Activated CD8-positive, alpha-beta T cell treated with anti-CD3 and anti-CD28 coated beads for 36 hours (primary cell): ENCODE results near the gene CTDP1. TPM values are rescaled to one million over a fixed set of nuclear protein-coding genes. Genes with fewer than 3 reads are reported as not detected.

Experiments used
- ATAC-seq: fragments of 200-7000 bp; cut with Tn5 transposase; one replicate; pipeline ENCODE4 v1.10.0; 2021; ENCODE audit warnings: mild to moderate bottlenecking, moderate library complexity
- CTCF ChIA-PET: fragments of 350-600 bp; sonication (Branson Sonifier 250); formaldehyde crosslinking; loops from one replicate; lab custom pipeline; 2021; ENCODE audit warnings: antibody characterized with exemption; lab: Charles Lee
- POLR2A ChIA-PET: fragments of 350-600 bp; sonication (Branson Sonifier 250); formaldehyde crosslinking; loops from one replicate; lab custom pipeline; 2021; ENCODE audit warnings: antibody characterized with exemption; lab: Charles Lee
- DNase-seq: peaks from one replicate; pipeline ENCODE4 v3.0.0-alpha.2; 2020
- H3K27ac Mint-ChIP-seq: one replicate; pipeline ENCODE4 v1.8.0; 2021; ENCODE audit warnings: mild to moderate bottlenecking, mixed read lengths
- H3K27me3 Mint-ChIP-seq: one replicate; pipeline ENCODE4 v1.8.0; 2021; ENCODE audit warnings: mixed read lengths
- H3K36me3 Mint-ChIP-seq: one replicate; pipeline ENCODE4 v1.8.0; 2021; ENCODE audit warnings: low read depth, mixed read lengths
- H3K4me1 Mint-ChIP-seq: one replicate; pipeline ENCODE4 v1.8.0; 2021; ENCODE audit warnings: low read depth, mixed read lengths
- H3K4me3 Mint-ChIP-seq: one replicate; pipeline ENCODE4 v1.8.0; 2021; ENCODE audit warnings: mild to moderate bottlenecking, moderate library complexity, mixed read lengths
- H3K9me3 Mint-ChIP-seq: one replicate; pipeline ENCODE4 v1.8.0; 2021; ENCODE audit warnings: mixed read lengths
- CTCF ChIP-seq: fragments of 200-600 bp; IDR thresholded peaks from one replicate; pipeline ENCODE4 v1.8.0; 2022; ENCODE audit warnings: antibody characterized with exemption, mild to moderate bottlenecking
- intact Hi-C: fragments of 100-400 bp; cut with micrococcal nuclease; formaldehyde crosslinking; loops from one replicate; pipeline ENCODE4 v1.10.0; 2022
- total RNA-seq, 2 experiments: library from RNA; stranded (reverse); gene quantifications; one replicate each; pipeline ENCODE4 v1.2.3, GENCODE V29; 2021

Gene CTDP1
- total RNA-seq, 2 experiments from 2014 or later: 54.9 to 55.6 TPM

GRCh38 chr18:79641722-79642497, 37.7 kb upstream of the CTDP1 start:
- H3K27ac Mint-ChIP-seq: no peak overlapping the region
- H3K4me1 Mint-ChIP-seq: peaks cover 12% of the 10 kb centered on the region

GRCh38 chr18:79642626-79643025, 37.0 kb upstream of the CTDP1 start:
- Mint-ChIP-seq H3K27ac (no peak overlapping the region), H3K4me3 (no peak overlapping the region), H3K27me3 (peaks cover 8% of the 10 kb centered on the region), H3K4me1 (peaks cover 12% of the 10 kb centered on the region), H3K9me3 (no peaks in the 10 kb centered on the region), H3K36me3 (no peaks in the 10 kb centered on the region)
- intact Hi-C loops: loop anchor here (5.0 kb wide), 1 partner anchor 250 kb away; no protein-coding TSS in a partner anchor
- no peak for DNase-seq
- POLR2A ChIA-PET: no interaction called here
- CTCF ChIA-PET: interaction anchor here (0.7 to 10.5 kb wide), 9 partner anchors 8 to 264 kb away, joined by 3 to 135 read pairs (median 4); no protein-coding TSS in a partner anchor
- TF ChIP-seq CTCF: no peak
- ATAC-seq: no peak

More at GRCh38 chr18:79641722-79642497, 37.7 kb upstream of the CTDP1 start:
- Mint-ChIP-seq H3K27me3 (peaks cover 11% of the 10 kb centered on the region), H3K36me3 (no peaks in the 10 kb centered on the region), H3K9me3 (no peaks in the 10 kb centered on the region), H3K4me3 (no peak overlapping the region)
- no peak for ATAC-seq
- intact Hi-C loops: loop anchor here (5.0 kb wide), 1 partner anchor 250 kb away; no protein-coding TSS in a partner anchor
- POLR2A ChIA-PET: no interaction called here
- no peak for DNase-seq
- no peak for TF ChIP-seq CTCF
- CTCF ChIA-PET: interaction anchor here (1.5 to 10.5 kb wide), 2 partner anchors 111 to 263 kb away, joined by 4 to 135 read pairs; no protein-coding TSS in a partner anchor

GRCh38 chr18:79643054-79643984, 36.3 kb upstream of the CTDP1 start:
- CTCF ChIA-PET: interaction anchor here (0.7 to 10.5 kb wide), 10 partner anchors 9 to 265 kb away, joined by 3 to 135 read pairs (median 4); no protein-coding TSS in a partner anchor
- Mint-ChIP-seq H3K27me3 (peaks cover 8% of the 10 kb centered on the region), H3K9me3 (no peaks in the 10 kb centered on the region), H3K4me1 (peaks cover 12% of the 10 kb centered on the region), H3K4me3 (no peak overlapping the region), H3K36me3 (no peaks in the 10 kb centered on the region), H3K27ac (peak overlapping the region; percentile 59)
- POLR2A ChIA-PET: interaction anchor here (0.6 kb wide), 1 partner anchor 18 kb away, joined by 3 read pairs; no protein-coding TSS in a partner anchor
- DNase-seq (peak; percentile 53), ATAC-seq (peak; percentile 59)
- intact Hi-C loops: loop anchor here (5.0 kb wide), 1 partner anchor 251 kb away; no protein-coding TSS in a partner anchor
- no peak for TF ChIP-seq CTCF

- CTCF ChIA-PET: interaction anchor here (0.8 to 10.5 kb wide), 9 partner anchors 14 to 266 kb away, joined by 3 to 135 read pairs (median 3); no protein-coding TSS in a partner anchor
- intact Hi-C loops: loop anchor here (2.0 to 5.0 kb wide), 2 partner anchors 252 to 265 kb away; no protein-coding TSS in a partner anchor
These were observed 35.5 kb upstream of the CTDP1 start for GRCh38 chr18:79644006-79644665.

More at GRCh38 chr18:79644006-79644665, 35.5 kb upstream of the CTDP1 start:
- DNase-seq (peak; percentile 81), ATAC-seq (peak; percentile 95)
- POLR2A ChIA-PET: no interaction called here
- Mint-ChIP-seq H3K9me3 (no peaks in the 10 kb centered on the region), H3K4me1 (peaks cover 12% of the 10 kb centered on the region), H3K27me3 (peaks cover 5% of the 10 kb centered on the region), H3K36me3 (no peaks in the 10 kb centered on the region), H3K27ac (no peak overlapping the region), H3K4me3 (no peak overlapping the region)
- peak; percentile 99 for TF ChIP-seq CTCF
